Nephron progenitor cell (in vitro differentiated cells): ENCODE results near the gene ATP8A1.

Experiments used
- DNase-seq: peaks from one replicate; pipeline ENCODE4 v3.0.0; 2021
- H3K27ac Mint-ChIP-seq: 2 replicates; pipeline ENCODE4 v1.8.0; 2021; ENCODE audit warnings: mild to moderate bottlenecking, moderate library complexity, mixed read lengths
- H3K27me3 Mint-ChIP-seq: 2 replicates; pipeline ENCODE4 v1.8.0; 2021; ENCODE audit warnings: mild to moderate bottlenecking, low read depth, mixed read lengths; ENCODE audit not compliant: poor library complexity
- H3K36me3 Mint-ChIP-seq: 2 replicates; pipeline ENCODE4 v1.8.0; 2021; ENCODE audit warnings: low read depth, mixed read lengths
- H3K4me1 Mint-ChIP-seq: 2 replicates; pipeline ENCODE4 v1.8.0; 2021; ENCODE audit warnings: mixed read lengths
- H3K4me3 Mint-ChIP-seq: 2 replicates; pipeline ENCODE4 v1.8.0; 2021; ENCODE audit warnings: mild to moderate bottlenecking, moderate library complexity, mixed read lengths
- H3K9me3 Mint-ChIP-seq: 2 replicates; pipeline ENCODE4 v1.8.0; 2021; ENCODE audit warnings: mild to moderate bottlenecking, moderate library complexity, mixed read lengths
- CTCF ChIP-seq: fragments of 200-600 bp; sonication (generic); IDR thresholded peaks from 2 replicates; pipeline ENCODE4 v1.5.0; 2021; ENCODE audit warnings: antibody characterized with exemption

ATP8A1 gene

GRCh38 chr4:42436928-42437565 is 219.9 kb downstream of the ATP8A1 start:
- H3K4me1 Mint-ChIP-seq = peaks cover 37% of the 10 kb centered on the region
- H3K4me3 Mint-ChIP-seq = no peak overlapping the region
- H3K36me3 Mint-ChIP-seq = no peaks in the 10 kb centered on the region
- no peaks in the 10 kb centered on the region for H3K9me3 Mint-ChIP-seq
- TF ChIP-seq CTCF = no peak
- peaks cover 4% of the 10 kb centered on the region for H3K27me3 Mint-ChIP-seq
- DNase-seq = no peak
- H3K27ac Mint-ChIP-seq = peak overlapping the region; percentile 30

- Mint-ChIP-seq H3K27me3 (peaks cover 12% of the 10 kb centered on the region), H3K27ac (no peak overlapping the region)
- no peak for DNase-seq
Measured at GRCh38 chr4:42428036-42428435, 228.9 kb downstream of the ATP8A1 start.

GRCh38 chr4:42425146-42426065 is 231.5 kb downstream of the ATP8A1 start:
- Mint-ChIP-seq H3K4me3 (no peak overlapping the region), H3K36me3 (no peaks in the 10 kb centered on the region), H3K9me3 (no peaks in the 10 kb centered on the region), H3K27ac (no peak overlapping the region), H3K4me1 (no peaks in the 10 kb centered on the region), H3K27me3 (peaks cover 12% of the 10 kb centered on the region)
- DNase-seq = no peak
- no peak for TF ChIP-seq CTCF

More at GRCh38 chr4:42428036-42428435, 228.9 kb downstream of the ATP8A1 start:
- Mint-ChIP-seq H3K9me3 (no peaks in the 10 kb centered on the region), H3K4me3 (no peak overlapping the region), H3K4me1 (no peaks in the 10 kb centered on the region), H3K36me3 (no peaks in the 10 kb centered on the region)
- no peak for TF ChIP-seq CTCF

- Mint-ChIP-seq H3K36me3 (peaks cover 4% of the 10 kb centered on the region), H3K9me3 (no peaks in the 10 kb centered on the region), H3K27ac (no peak overlapping the region), H3K4me3 (no peak overlapping the region), H3K4me1 (peaks cover 5% of the 10 kb centered on the region), H3K27me3 (peaks cover 3% of the 10 kb centered on the region)
- no peak for TF ChIP-seq CTCF
- DNase-seq = no peak
Measured at GRCh38 chr4:42420140-42420539, 236.8 kb downstream of the ATP8A1 start.

GRCh38 chr4:42417550-42417949 is 239.4 kb downstream of the ATP8A1 start:
- Mint-ChIP-seq H3K9me3 (no peaks in the 10 kb centered on the region), H3K27ac (no peak overlapping the region), H3K4me3 (no peak overlapping the region), H3K4me1 (peaks cover 15% of the 10 kb centered on the region), H3K27me3 (peaks cover 11% of the 10 kb centered on the region), H3K36me3 (peaks cover 4% of the 10 kb centered on the region)
- TF ChIP-seq CTCF = no peak
- no peak for DNase-seq
